SJCRH30 (cell line): ENCODE data around the gene NTRK3. TPM values are rescaled to one million over a fixed set of nuclear protein-coding genes. Genes with fewer than 3 reads are reported as not detected.

ENCODE experiments used
- DNase-seq, 2 experiments: peaks; one replicate each; pipeline ENCODE4 v3.0.0-alpha.2; 2015 to 2020
- H3K27ac ChIP-seq: fragments of 250-450 bp; sonication (Bioruptor Pico); 2 replicates; pipeline ENCODE4 v1.5.1; 2020; ENCODE audit warnings: mild to moderate bottlenecking, moderate library complexity
- H3K27me3 ChIP-seq: fragments of 250-450 bp; sonication (Bioruptor Pico); 2 replicates; pipeline ENCODE4 v1.5.1; 2020; ENCODE audit warnings: mild to moderate bottlenecking, moderate library complexity
- H3K36me3 ChIP-seq: fragments of 250-450 bp; sonication (Bioruptor Pico); 2 replicates; pipeline ENCODE4 v1.5.1; 2020; ENCODE audit warnings: mild to moderate bottlenecking, moderate library complexity
- H3K4me1 ChIP-seq: fragments of 250-450 bp; sonication (Bioruptor Pico); 2 replicates; pipeline ENCODE4 v1.5.1; 2020; ENCODE audit warnings: mild to moderate bottlenecking, moderate library complexity
- H3K4me3 ChIP-seq: fragments of 250-450 bp; sonication (Bioruptor Pico); 2 replicates; pipeline ENCODE4 v1.5.1; 2020; ENCODE audit warnings: mild to moderate bottlenecking, moderate library complexity
- H3K9me3 ChIP-seq: fragments of 250-450 bp; sonication (Bioruptor Pico); replicated peaks from 2 replicates; pipeline ENCODE4 v1.5.1; 2020; ENCODE audit warnings: mild to moderate bottlenecking, moderate library complexity
- total RNA-seq: library from RNA; depleted of rRNA; stranded (reverse); fragments of >200 nt; shearing (Covaris generic); gene quantifications from 2 replicates; pipeline ENCODE4 v1.2.3, GENCODE V29; 2014

The NTRK3 gene
- total RNA-seq, 1 experiment from 2014 or later = 7.6 TPM

- H3K36me3 ChIP-seq = no peaks in the 10 kb centered on the region
- H3K27me3 ChIP-seq = peaks cover 8% of the 10 kb centered on the region; the same call in 1 of the 2 replicates
- no peaks in the 10 kb centered on the region for H3K4me1 ChIP-seq
- no peak overlapping the region for H3K4me3 ChIP-seq
- H3K9me3 ChIP-seq = no peaks in the 10 kb centered on the region
- DNase-seq = no peak
- no peak overlapping the region for H3K27ac ChIP-seq
These were observed 15.9 kb upstream of the NTRK3 start for GRCh38 chr15:88272421-88272820.

DNA sequence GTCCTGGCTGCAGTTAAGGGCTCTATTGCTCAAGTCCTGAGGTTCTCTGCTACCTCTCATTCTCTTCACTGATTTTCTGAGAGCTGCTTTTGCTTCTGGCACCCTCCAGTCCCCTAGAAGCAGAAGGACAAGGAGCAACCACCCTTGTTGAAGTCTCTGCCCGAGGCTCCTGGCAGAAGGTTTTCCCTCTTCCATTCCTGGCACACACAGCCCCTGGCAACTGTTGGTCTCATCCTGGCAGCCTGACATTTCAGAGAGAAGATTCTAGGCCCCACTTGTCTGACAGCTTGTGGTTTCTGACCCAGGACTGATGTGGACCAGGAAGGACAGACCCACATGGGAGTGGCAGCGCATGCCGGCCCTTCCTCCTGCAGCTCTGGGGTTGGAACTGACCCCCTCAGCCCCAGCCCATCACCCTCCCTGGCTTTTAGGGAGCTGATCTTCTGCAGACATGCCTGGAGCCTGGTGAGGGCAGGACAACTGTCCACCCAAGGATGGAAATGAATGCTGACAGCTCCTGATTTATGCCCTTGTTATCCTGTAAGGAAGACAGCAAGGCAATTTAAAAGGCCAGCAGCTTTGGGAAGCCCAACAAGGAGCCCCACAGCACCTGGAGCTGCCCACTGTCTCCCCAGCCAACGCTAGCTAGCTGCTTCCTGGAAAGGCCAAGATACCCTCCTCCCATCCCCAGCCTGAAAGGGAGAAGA, 13.0 kb upstream of the NTRK3 start:
- no peak for DNase-seq
- no peaks in the 10 kb centered on the region for H3K36me3 ChIP-seq

DNA sequence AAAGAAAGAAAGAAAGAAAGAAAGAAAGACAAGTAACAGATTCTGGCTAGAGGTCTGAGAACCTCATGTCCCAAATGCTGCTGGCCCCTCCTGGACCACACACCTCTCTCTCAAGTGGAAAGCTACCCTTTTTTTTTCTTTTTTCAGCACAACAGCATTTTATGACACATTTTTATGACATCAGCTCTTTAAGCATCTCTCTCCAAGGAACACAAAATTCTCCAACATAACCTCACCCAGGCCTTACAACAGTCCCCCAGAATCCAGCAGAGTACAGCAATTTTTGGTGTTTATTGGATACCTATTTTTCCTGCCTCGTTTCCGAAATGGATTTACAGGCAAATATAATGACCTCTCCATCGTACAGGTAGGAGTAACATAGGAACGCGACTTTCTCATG, 11.2 kb upstream of the NTRK3 start:
- no peak overlapping the region for H3K4me3 ChIP-seq
- H3K27me3 ChIP-seq = 0 out of 2 replicates have a peak, but pooled peaks cover 5% of the 10 kb centered on the region
- no peak overlapping the region for H3K27ac ChIP-seq
- H3K36me3 ChIP-seq = no peaks in the 10 kb centered on the region
- H3K9me3 ChIP-seq = no peaks in the 10 kb centered on the region
- no peaks in the 10 kb centered on the region for H3K4me1 ChIP-seq
- DNase-seq = no peak

More for the DNA sequence above, 13.0 kb upstream of the NTRK3 start:
- Histone ChIP-seq H3K4me3 (no peak overlapping the region), H3K4me1 (no peaks in the 10 kb centered on the region), H3K27me3 (0 out of 2 replicates have a peak, but pooled peaks cover 5% of the 10 kb centered on the region), H3K27ac (no peak overlapping the region), H3K9me3 (no peaks in the 10 kb centered on the region)

- no peak overlapping the region for H3K27ac ChIP-seq
- H3K9me3 ChIP-seq = no peaks in the 10 kb centered on the region
- H3K36me3 ChIP-seq = no peaks in the 10 kb centered on the region
- H3K4me1 ChIP-seq = no peaks in the 10 kb centered on the region
- H3K4me3 ChIP-seq = no peak overlapping the region
- peaks cover 5% of the 10 kb centered on the region; the same call in 1 of the 2 replicates for H3K27me3 ChIP-seq
- no peak for DNase-seq
These were observed 9.6 kb upstream of the NTRK3 start for GRCh38 chr15:88266170-88266569.

DNA sequence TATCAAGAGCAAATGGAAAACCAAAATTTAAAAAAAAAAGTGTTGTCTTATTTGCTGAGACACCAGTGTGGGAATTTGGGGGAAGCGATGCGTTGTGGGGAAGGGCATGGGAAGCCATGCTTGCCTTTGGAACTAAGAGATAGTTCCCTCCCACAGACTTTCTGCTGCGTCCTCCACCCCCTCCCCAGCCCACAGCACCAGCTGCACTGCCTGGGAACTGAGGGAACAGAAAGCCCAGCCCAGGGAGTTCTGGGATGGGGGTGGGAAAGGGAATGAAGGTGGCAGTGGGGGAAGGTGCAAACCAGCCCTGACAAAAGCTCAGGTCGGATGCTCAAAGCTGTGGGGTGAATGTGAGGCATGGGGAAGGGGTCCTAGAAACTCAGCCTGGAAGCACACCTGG, 8.1 kb upstream of the NTRK3 start:
- Histone ChIP-seq H3K36me3 (no peaks in the 10 kb centered on the region), H3K27ac (no peak overlapping the region), H3K4me3 (no peak overlapping the region), H3K9me3 (no peaks in the 10 kb centered on the region), H3K27me3 (peaks cover 5% of the 10 kb centered on the region; the same call in 1 of the 2 replicates), H3K4me1 (no peaks in the 10 kb centered on the region)
- DNase-seq = no peak

GRCh38 chr15:88262064-88262463, 5.5 kb upstream of the NTRK3 start:
- Histone ChIP-seq H3K4me3 (no peak overlapping the region), H3K4me1 (no peaks in the 10 kb centered on the region), H3K36me3 (no peaks in the 10 kb centered on the region), H3K27ac (no peak overlapping the region), H3K9me3 (no peaks in the 10 kb centered on the region), H3K27me3 (no peaks in the 10 kb centered on the region; the same call in 1 of the 2 replicates)
- DNase-seq = no peak

DNA sequence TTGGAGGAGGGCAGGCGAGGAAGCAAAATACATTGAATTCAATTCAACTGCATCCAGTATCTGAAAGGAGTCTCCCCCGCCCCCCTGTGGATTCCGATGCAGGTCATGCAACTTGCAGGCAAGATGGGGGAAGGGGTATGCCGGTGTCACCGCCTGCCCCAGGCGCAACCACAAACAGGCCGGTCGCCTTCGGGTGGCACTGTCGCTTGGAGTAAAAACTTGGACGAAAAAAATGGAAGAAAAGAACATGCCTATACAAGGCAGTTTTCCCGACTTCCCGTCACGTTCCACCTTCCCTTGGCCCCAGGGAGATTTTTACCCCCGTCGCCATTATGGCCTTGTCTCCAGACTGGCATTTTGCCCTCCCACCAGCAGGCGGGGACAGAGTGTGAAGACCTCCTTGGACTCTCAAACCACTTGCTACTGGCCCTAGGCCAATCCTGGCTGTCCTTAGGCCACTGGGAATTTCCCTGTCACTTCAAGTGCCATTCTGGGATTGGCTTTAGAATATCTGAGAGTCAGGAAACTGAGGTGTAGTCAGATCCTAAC, 1.6 kb upstream of the NTRK3 start:
- H3K4me3 ChIP-seq = no peak overlapping the region
- DNase-seq = peak; percentile 31 to 44

DNA sequence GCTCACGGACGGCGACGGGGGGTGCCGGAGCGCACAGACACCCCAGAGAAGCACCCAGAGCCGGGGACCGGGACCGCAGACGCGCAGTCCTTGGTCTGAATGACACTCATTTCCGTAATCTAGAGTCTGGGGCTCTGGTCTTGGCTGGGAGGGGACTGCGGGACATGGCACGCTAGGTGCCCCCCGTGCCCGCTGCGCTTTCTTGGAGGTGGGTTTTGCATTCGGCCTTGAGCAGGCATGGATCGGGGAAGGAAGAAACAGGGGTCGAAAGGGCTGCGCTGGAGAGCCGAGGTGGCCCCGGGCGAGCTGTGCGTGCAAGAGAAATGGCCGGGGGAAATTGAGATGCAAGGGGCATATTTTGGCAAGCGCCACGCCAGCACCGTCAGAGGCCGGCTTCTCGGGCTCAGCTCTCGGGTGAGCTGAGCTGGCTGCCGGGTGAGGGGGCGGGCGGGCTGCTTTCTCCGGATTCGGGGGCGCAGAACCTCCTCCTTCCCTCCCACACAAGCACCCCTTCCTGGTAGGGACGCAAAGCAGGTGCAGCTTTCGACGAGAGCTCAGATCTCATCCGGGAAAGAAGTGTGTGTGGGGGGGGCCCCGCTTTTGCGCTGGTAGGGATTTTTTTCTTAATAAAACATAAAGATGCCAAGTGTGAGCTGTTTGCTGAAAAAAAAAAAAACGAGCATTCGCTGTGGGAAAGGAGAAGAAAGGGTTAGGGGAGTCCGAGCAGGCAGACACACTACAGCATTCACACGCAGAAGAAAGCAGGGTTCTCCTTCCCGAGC, 963 bp upstream of the NTRK3 start:
- Histone ChIP-seq H3K27me3 (no peaks in the 10 kb centered on the region; the same call in 1 of the 2 replicates), H3K27ac (no peak overlapping the region), H3K36me3 (no peaks in the 10 kb centered on the region), H3K9me3 (no peaks in the 10 kb centered on the region), H3K4me1 (no peaks in the 10 kb centered on the region), H3K4me3 (no peak overlapping the region)
- DNase-seq = no peak

More for the DNA sequence above, 1.6 kb upstream of the NTRK3 start:
- H3K27ac ChIP-seq = no peak overlapping the region
- H3K36me3 ChIP-seq = no peaks in the 10 kb centered on the region
- no peaks in the 10 kb centered on the region for H3K4me1 ChIP-seq
- H3K27me3 ChIP-seq = no peaks in the 10 kb centered on the region; the same call in 1 of the 2 replicates
- H3K9me3 ChIP-seq = no peaks in the 10 kb centered on the region

GRCh38 chr15:88255484-88256278, 858 bp downstream of the NTRK3 start:
- DNase-seq = no peak
- no peak overlapping the region for H3K27ac ChIP-seq
- no peak overlapping the region for H3K4me3 ChIP-seq
- H3K27me3 ChIP-seq = no peaks in the 10 kb centered on the region; the same call in 1 of the 2 replicates
- no peaks in the 10 kb centered on the region for H3K4me1 ChIP-seq
- no peaks in the 10 kb centered on the region for H3K36me3 ChIP-seq
- no peaks in the 10 kb centered on the region for H3K9me3 ChIP-seq

GRCh38 chr15:88255087-88255483, 1.5 kb downstream of the NTRK3 start:
- no peaks in the 10 kb centered on the region for H3K9me3 ChIP-seq
- H3K27ac ChIP-seq = no peak overlapping the region
- no peaks in the 10 kb centered on the region for H3K36me3 ChIP-seq
- H3K27me3 ChIP-seq = no peaks in the 10 kb centered on the region; the same call in 1 of the 2 replicates
- H3K4me3 ChIP-seq = no peak overlapping the region
- no peak for DNase-seq
- H3K4me1 ChIP-seq = no peaks in the 10 kb centered on the region

DNA sequence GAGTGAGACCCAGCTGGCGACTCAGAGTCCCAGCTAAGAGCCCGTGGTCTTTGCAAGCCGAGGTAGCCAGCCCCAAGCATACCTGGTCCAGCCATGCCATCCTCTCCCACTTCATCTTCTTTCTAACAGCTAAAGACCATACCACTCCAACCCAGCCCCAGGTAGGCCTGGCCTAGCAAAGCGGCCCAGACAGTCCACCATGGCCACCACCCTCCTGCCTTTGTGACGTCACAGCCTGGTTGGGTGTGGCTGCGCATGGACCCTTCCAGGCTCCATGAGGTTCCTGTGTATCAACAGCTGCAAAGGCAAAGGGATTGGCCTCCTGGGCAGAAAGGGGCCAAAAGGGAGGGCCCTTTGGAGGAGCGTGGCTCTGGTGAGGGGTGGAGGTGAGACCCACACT, 4.1 kb downstream of the NTRK3 start:
- no peak for DNase-seq

DNA sequence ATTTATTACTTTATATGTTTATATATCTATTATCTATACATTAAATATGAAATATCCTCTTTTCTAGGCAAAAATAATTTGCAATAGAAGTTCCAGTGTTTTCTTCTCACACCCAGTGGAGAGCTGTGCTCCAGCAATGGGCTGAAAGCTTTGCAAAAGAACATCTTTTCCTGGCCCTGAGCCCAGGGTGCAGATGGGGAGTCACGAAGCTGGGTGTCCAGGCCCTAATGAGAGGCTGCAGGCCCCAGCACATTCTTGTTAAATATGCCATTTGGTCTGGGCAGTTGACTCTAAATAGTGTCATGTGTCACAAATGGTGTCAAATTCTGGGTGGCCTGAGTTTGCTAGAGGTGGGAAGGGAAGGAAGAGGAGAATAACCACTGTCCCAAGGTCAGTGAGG, 5.7 kb downstream of the NTRK3 start:
- no peak overlapping the region for H3K4me3 ChIP-seq
- no peaks in the 10 kb centered on the region for H3K27me3 ChIP-seq
- H3K4me1 ChIP-seq = peaks cover 12% of the 10 kb centered on the region

More for the DNA sequence above, 4.1 kb downstream of the NTRK3 start:
- no peaks in the 10 kb centered on the region for H3K27me3 ChIP-seq
- no peaks in the 10 kb centered on the region for H3K9me3 ChIP-seq
- no peak overlapping the region for H3K27ac ChIP-seq
- peaks cover 12% of the 10 kb centered on the region for H3K4me1 ChIP-seq
- H3K4me3 ChIP-seq = no peak overlapping the region
- H3K36me3 ChIP-seq = no peaks in the 10 kb centered on the region

GRCh38 chr15:88249220-88249619, 7.3 kb downstream of the NTRK3 start:
- Histone ChIP-seq H3K27ac (no peak overlapping the region), H3K4me1 (peaks cover 12% of the 10 kb centered on the region), H3K9me3 (no peaks in the 10 kb centered on the region), H3K36me3 (no peaks in the 10 kb centered on the region), H3K27me3 (no peaks in the 10 kb centered on the region), H3K4me3 (no peak overlapping the region)
- DNase-seq = no peak

More for the DNA sequence above, 5.7 kb downstream of the NTRK3 start:
- Histone ChIP-seq H3K27ac (no peak overlapping the region), H3K9me3 (no peaks in the 10 kb centered on the region), H3K36me3 (no peaks in the 10 kb centered on the region)
- DNase-seq = no peak

GRCh38 chr15:88247914-88248313, 8.6 kb downstream of the NTRK3 start:
- peaks cover 12% of the 10 kb centered on the region for H3K4me1 ChIP-seq
- H3K36me3 ChIP-seq = no peaks in the 10 kb centered on the region
- H3K9me3 ChIP-seq = no peaks in the 10 kb centered on the region
- peak; percentile 39 to 58 for DNase-seq
- no peak overlapping the region for H3K4me3 ChIP-seq
- no peak overlapping the region for H3K27ac ChIP-seq
- H3K27me3 ChIP-seq = no peaks in the 10 kb centered on the region
